CMK (cell line): ENCODE data around the gene HORMAD2.

Experiments used
- DNase-seq: peaks from one replicate; pipeline ENCODE4 v3.0.0-alpha.2; 2010; ENCODE audit warnings: low read depth

HORMAD2 gene

DNA sequence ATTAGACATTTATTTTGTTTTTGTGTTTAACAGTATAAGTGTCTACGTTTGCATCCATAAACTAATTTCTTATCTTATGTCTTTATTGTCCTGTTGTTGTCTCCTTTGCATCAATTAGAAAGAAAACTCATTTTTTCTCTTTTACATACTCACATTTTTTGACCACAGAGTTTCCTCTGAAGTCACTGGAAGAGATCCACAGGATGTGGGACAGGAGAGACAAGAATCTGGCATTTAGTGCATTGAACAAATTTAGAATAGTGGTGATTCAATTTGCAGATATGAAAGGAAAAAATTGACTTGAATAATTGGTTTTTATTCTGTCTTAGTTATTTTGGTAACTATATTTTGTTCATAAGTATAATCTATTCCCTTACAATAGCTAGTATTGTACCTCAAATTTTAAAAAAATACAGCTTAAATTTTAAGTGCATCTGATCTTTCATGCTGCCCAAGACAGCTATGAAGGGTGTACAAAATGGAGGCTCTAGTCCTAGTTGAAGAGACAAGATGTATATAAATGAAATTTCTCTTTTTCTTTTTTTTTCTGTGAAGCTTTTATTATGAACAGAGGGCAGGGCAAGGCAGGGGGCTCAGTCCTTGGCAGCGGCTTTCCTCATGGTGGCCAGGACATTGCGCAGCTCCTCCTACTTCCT, 24.4 kb downstream of the HORMAD2 start:
- no peak for DNase-seq

DNA sequence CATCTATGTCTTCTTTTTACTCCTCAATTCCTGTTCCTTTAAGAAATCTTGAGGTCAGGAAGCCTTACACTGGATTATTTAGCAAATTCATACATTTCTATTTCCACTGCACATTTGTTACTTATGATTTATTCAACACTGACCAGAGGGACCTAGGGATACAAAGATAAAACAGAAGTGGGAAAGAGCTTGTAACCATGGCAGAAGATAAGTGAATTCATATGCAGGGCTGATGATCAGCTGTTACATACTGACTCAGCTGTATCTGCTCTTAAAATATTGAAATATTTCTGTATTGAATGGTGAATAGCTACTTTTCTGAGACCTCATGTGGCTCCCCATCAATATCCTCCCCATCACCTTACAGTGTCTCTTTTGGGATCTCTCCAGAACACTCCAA, 25.2 kb downstream of the HORMAD2 start:
- DNase-seq: no peak

DNA sequence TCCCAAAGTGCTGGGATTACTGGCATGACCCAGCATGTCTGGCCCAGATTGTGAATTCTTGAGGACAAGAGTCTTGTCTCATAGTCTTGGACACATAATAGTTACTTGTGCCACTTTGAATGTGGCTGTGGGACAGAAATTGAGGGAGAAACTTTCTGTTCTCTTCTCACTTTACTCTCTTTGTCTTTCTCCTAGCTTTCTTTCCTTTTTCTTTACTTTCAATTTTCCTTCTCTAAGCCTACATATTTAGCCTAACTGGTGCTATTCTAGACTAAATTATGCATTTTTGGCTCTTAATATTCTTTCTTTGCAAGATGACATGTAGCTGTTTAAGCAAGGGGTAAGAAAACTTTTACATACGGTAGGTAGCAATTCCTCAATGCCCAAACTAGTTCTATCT, 33.2 kb downstream of the HORMAD2 start:
- no peak for DNase-seq

DNA sequence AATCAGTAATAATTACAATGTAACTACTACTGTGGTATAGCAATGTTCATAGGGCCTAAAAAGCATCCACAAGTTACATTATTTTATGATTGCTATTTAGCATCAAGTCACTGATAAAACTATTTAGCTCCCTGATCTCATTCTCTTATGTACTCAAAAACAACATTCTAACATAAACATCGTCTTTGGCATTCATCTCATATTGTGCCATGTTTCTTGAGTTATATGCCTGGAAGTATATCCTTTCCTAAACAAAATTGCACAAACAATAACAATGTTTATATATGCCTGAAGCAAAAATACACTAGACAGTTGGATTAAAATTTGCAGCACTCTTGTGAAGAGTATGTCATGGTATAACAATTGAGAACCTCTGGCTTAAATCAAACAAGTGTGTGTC, 34.1 kb downstream of the HORMAD2 start:
- DNase-seq: no peak

DNA sequence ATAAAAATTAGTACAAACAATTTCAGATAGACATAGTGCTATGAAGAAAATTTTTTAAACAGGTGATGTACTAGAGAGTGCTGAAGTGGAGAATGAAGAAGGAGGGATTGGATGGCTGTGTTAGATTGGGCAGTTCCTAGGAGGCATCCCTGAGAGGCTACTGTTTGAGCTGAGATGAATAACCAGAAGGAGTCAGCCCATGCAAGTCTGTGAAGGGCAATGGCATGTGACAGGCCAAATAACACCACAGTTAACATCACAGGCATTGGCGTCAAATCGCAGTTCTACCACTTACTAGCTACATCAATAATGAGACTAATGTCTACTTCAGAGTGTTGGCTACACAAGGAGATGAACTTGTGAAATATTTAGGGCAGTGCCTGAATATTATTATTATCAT, 35.4 kb downstream of the HORMAD2 start:
- DNase-seq: no peak

DNA sequence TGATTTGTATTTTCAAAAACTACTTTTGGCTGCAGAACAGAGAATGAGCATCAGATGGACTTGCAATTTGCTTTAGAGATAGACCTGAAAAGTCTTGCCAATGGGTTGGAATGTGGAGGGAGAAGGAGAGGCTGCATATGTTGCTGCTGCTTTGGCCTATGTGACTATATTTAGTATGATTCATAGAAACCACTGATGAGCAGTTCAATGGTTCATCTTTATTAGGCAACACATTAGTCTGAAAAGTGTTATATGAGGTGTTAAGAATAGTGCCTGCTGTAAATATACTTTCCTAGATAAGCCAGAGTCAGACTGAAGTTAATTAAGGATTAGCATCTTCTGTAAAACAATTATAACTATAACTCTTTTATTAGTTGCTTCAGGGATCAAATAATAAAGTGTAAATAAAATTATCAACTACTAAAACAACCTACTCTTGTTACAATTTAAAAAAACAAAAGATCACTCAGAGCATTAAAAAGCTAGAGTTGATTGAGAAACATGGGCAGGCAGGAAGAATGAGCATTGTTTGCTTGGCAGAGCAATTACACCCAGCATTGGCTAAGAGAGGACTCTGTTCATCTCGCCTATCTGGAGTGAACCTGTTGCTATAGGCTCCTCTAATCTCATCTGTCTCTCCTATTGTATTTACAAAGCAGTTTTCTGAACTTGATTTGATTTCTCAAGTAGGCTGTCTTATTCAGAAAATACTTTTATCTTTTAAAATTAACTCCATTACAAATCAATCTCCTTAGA, 36.3 kb downstream of the HORMAD2 start:
- DNase-seq: no peak

DNA sequence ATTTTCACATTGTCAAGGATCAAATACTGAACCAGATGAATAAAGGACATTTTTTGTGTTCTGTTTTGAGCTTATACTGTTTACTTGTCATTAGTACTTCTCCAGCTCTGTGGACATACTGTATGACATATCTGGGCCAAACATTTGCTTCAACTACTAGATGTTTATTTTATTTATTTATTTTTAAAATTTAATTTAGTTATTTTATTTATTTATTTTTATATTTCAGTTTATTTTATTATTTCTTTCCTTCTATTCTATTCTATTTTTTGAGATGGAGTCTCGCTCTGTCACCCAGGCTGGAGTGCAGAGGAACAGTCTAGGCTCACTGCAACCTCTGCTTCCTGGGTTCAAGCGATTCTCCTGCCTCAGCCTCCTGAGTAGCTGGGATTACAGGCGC, 37.0 kb downstream of the HORMAD2 start:
- no peak for DNase-seq

DNA sequence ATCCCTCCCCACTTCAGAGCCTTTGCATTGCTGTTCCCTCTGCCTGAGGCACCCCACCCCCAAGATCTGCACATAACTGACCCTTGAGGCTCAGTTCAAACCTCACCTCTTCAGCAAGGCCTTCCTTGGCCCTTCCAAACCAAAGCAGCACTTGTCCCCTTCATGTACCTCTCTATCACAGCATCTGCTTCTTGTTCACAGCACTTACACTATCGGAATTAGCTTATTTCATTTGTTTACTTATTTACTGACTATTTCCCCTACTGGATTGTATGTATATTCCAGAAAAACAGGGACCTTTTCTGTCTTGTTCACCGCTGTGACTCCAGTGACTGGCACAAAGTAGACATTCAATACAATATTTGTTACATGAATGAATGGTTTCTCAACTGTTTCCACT, 38.0 kb downstream of the HORMAD2 start:
- no peak for DNase-seq

DNA sequence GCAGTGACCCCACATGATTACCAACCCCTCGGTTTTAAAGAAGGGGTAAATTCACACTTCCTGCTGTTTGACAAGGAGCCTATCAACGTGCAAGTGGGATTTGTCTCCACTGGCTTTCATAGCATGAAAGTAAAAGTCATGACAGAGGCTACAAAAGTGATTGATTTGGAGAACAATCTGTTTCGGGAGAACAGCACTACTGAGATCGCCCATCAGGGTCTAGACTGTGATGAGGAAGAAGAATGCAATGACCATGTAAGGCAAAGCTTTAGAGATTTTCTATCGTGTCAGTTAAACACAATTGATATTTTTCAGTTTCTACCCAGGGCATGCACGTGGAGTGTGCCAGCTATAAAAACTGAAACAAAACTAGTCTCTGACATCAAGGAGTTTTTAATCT, 41.7 kb downstream of the HORMAD2 start:
- no peak for DNase-seq

DNA sequence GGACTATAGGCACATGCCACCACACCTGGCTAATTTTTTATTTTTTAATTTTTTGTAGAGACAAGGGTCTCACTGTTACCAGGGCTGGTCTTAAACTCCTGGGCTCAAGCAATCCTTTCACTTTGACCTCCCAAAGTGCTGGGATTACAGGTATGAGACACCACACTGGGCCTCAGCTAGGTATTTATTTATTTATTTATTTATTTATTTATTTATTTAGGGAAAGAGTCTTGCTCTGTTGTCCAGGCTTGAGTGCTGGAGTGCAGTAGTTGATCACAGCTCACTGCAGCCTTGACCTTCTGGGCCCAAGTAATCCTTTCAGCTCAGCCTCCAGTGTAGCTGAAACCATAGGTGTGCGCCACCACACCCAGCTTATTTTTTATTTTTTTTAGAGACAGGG, 43.2 kb downstream of the HORMAD2 start:
- DNase-seq: no peak

DNA sequence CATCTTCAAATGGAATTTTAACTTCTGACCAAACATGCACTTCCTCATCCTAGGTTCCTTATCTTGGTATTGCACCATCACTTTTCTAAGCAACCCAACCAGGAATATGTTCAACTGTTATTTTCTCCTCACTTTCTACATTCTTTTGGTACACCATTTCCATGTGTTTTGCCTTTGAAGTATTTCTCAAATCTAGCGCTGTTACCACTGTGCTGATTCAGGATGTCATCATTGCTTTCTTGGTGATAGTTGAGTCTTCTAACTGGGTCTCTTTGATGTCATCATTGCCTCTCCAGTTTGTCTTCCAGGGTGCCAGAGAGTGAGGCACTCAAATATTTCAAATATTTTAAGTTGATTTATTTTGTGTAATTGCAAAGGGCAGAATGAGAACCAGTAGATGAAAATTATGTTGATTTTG, 47.5 kb downstream of the HORMAD2 start:
- DNase-seq: no peak

DNA sequence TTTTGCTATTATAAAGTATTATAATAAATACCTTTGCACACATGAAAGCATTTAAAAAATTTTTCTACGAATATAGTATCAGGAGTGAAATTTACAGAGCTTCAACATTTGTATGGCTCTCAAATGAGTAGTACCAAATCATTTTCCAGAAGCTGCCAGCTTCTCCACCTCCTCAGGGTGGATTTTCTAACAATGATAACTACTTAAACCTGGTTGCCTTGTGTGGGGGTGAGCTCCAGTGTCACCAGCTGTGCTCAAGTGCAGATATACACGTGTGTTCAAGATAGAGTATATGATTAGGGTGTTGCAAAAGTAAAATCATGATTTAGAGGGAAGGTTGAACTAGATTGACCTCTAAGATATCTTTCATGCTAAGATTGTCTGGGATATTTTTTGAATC, 48.2 kb downstream of the HORMAD2 start:
- DNase-seq: no peak

DNA sequence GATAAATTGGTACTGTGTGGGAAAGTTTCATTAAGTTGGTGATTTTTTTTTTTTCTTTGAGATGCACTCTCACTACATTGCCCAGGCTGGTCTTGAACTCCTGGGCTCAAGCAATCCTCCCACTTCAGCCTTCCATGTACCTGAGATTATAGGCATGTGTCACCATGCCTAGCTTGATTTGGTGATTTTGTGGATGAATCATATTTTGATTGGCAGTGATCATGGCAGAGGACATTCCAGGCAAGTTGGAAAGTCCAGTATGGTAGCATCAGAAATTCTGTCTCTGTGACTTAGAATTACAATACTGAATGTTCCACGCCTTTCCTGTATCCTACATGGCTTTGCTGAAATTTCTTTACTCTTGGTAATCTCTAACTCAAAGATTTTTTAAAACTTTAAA, 49.4 kb downstream of the HORMAD2 start:
- DNase-seq: no peak

DNA sequence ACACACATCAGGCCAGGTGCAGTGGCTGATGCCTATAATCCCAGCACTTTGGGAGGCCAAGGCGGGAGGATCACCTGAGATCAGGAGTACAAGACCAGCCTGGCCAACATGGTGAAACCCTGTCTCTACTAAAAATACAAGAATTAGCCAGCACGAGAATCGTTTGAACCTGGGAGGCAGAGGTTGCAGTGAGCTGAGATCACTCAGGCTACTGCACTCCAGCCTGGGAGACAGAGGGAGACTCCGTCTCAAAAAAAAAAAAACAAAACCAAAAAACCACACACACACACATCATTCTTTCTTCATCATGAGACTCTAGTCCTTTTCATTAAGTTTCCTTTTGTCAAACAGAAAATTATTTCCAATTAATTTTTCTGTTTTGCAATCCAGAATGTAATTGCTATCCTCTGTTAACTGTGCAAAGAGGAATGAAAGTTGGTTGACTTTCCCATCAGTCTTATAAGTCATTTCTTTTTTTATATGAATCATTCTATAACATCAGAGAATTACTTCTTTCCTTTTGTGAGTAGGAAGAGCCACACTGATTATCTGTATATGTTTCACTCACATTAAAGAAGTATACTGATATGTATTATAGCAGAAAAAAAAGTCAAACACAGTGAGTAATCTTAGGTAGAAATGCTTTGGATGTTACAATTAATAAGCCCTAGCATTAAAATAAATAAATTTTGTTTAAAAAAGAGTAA, 52.2 kb downstream of the HORMAD2 start:
- no peak for DNase-seq

DNA sequence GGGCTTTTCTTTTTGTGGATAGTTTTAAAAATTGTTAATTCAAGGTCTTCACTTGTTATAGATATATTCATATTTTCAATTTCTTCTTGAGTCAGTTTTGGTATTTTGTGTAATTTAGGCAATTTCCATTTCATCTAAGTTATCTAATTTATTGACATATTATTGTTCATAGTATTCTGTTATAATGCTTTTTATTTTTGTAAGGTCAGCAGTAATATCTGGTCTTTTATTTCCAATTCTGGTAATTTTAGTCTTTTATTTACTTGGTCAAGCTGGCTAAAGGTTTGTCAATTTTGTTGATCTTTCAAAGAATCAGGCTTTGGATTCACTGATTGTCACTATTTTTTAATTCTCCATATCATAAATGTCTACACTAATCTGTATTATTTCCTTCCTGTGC, 60.1 kb downstream of the HORMAD2 start:
- no peak for DNase-seq

DNA sequence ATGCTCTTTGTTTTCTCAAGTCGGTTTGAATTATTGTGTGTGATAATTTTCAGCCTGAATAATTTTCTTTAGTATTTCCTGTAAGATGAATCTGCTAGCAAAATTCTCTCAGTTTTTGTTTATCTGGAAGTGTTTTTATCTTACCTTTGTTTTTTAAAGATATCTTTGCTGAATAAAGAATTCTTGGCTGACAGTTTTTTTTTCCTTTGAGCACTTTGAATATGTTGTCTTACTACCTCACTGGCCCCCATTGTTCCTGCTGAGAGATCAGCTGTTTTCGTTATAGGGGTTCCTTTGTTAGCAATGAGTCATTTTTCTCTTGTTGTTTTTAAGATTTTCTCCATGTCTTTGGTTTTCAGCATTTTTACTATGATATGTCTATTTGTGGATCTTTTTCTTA, 63.0 kb downstream of the HORMAD2 start:
- no peak for DNase-seq

DNA sequence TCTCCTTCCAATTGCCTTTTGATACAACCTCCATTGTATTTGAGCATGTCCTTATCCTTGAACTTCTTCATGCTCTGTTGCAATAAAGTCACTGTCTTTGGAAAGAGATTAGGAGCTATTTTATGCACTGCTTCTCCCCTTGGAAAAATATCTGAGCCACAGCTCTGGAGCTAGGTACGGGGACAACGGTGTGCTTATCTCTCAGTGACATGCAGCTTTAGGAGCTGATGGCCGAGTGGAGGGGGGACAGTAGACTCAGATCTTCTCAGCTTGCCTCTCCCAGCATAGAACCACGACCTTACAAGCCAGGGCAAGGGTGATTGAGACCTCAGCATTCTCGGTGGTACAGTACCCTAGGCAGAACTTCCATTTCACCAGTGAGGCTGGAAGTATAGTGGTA, 64.1 kb downstream of the HORMAD2 start:
- DNase-seq: no peak

DNA sequence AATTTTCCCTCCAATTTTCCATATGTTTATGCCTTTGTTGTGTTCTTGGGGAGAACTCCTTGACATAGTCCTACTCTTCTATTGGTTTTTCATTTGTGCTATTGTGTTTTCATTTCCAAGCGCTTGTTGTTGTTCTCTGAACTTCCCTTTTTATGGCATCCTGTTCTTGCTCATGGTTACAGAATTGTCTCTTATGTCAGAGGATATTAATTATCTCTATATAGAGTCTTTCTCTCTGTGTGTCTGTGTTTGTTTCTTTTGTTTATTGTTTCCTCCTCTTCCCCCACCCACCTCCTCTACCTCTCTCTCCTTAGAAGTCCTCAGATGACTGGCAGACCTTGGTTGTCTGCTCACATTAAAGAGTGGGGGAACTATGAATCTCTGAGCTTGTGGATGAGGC, 69.9 kb downstream of the HORMAD2 start:
- no peak for DNase-seq

DNA sequence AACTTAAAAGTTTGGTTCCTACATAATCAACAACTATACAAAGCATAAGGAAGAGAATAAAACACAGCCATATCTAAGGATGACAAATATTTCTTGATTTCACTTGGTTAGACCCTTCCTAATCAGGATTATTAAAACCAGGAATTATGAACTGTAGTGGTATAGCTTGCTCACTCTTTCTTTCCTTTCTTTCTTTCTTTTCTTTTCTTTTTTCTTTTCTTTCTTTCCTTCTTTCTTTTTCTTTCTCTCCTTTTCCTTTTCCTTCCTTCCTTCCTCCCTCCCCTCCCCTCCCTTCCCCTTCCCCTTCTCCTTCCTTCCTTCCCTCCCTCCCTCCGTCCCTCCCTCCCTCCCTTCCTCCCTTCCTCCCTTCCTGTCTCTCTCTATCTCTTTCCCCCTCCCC, 78.0 kb downstream of the HORMAD2 start:
- DNase-seq: no peak

DNA sequence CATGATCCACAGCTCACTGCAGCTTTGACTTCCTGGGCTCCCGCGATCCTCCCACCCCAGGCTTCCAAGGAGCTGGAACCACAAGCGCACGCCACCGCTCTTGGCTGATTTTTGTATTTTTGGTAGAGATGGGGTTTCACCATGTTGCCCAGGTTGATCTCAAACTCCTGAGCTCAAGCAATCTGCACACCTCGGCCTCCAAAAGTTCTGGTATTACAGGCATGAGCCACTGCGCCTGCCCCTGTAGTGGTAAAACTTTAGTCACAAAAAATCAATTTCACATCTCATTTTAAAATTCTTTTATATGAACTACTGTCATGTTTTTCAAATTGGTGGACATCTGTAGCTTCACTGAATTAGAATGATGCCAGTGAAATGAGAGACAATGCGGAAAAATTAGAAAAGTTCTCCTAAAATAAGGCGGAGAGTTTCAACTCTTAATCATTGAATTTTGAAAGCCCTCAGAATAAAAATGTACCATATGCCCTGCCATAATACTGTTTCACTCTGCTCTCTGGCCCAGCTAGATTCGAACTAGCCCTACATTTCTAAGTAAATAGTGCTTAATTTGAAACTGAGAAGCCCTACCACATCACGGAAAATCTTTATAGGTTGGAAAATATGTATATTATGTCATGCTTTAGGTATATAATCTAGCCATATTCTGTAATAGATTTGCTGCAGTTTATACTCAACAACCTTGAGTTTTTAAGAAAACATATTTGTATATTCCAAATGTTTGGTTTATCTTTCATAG, 78.7 kb downstream of the HORMAD2 start:
- no peak for DNase-seq

DNA sequence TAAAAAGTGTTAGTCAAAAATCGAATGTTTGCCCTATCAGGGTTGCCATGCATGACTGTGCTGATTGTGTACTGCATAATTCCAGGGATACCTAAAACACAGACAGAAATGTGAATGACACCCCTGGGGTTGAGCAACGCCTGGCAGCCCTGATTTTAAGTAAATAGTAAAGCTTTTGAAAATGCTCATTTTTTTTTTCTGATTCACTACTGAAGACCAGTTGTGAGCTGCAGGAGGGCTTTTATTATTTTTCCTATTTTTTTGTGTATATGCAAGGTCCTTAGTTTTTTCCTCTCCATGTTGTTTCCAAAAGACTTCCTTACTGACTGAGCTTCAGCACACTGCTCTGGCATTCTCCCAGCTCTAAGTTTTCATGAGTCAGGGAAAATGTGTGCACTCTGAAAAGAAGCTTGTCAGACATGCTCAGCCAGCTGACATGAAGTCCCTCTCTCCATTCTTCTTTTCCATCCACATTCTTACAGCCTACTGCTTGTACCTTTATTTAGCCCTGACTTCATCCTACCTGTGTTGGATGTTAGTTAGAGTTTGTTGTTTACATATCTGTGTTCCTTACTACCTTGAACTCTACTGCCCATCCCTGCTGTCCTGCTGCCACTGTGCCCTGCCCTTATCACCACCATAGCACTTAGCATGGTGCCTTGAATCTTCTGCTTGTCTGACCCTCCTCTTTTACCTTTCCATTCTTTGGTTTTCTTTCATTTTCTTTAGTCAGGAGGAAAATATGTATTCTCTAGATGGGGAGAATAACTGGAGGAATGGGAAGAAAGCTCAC, 79.5 kb downstream of the HORMAD2 start:
- no peak for DNase-seq

DNA sequence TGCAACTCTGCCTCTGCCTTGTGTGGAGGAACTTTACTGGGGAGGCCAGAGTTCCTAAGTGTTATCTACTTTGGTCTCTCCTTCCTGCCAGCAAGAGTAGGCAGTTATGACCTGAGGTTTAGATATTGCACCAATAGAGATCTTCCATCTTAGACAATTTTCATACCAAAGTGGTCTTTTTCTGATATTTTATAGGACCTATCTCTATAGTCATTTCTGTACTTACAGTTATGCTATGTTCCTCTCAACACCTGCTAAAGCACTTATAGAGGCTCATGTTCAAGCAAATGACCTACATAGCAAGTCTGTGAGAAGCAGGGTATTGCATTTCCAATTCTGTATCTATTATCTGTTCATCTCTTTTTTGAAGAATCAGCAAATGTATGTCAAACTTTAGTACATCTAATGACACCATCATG, 80.8 kb downstream of the HORMAD2 start:
- no peak for DNase-seq
